VCaP (cell line): Measurements from ENCODE around the gene PRKCH.

Source experiments
- H3K27ac ChIP-seq: fragments of 450-650 bp; 2 replicates; pipeline ENCODE4 v1.5.1; 2017
- CTCF ChIP-seq: fragments of 450-650 bp; conservative IDR thresholded peaks from 2 replicates; pipeline ENCODE4 v1.5.1; 2017; ENCODE audit warnings: mild to moderate bottlenecking, moderate library complexity

Gene PRKCH

GRCh38 chr14:61368114-61368710 is 46.8 kb downstream of the PRKCH start:
- TF ChIP-seq CTCF, result no peak
- peak overlapping the region; percentile 57 for H3K27ac ChIP-seq

- TF ChIP-seq CTCF, result no peak
- peak overlapping the region; percentile 57 for H3K27ac ChIP-seq
These were observed 47.5 kb downstream of the PRKCH start for GRCh38 chr14:61368781-61369453.

- TF ChIP-seq CTCF, result no peak
These were observed 48.1 kb downstream of the PRKCH start for GRCh38 chr14:61369454-61369810.

GRCh38 chr14:61372379-61372778 is 51.0 kb downstream of the PRKCH start:
- no peak for TF ChIP-seq CTCF
- H3K27ac ChIP-seq, result no peak overlapping the region

More at GRCh38 chr14:61369454-61369810, 48.1 kb downstream of the PRKCH start:
- no peak overlapping the region for H3K27ac ChIP-seq

- no peak overlapping the region for H3K27ac ChIP-seq
- TF ChIP-seq CTCF, result no peak
These were observed 51.6 kb downstream of the PRKCH start for GRCh38 chr14:61372842-61373555.

- no peak for TF ChIP-seq CTCF
- no peak overlapping the region for H3K27ac ChIP-seq
These were observed 52.9 kb downstream of the PRKCH start for GRCh38 chr14:61374284-61374683.

GRCh38 chr14:61375218-61375617 is 53.8 kb downstream of the PRKCH start:
- H3K27ac ChIP-seq, result no peak overlapping the region
- no peak for TF ChIP-seq CTCF
